SK-N-MC (cell line): Measurements from ENCODE around the gene PRND.
A peak's percentile ranks its signal among the peaks of the same experiment; 100 is the strongest.

ENCODE experiments used
- DNase-seq: peaks from one replicate; pipeline ENCODE4 v3.0.0-alpha.2; 2011; ENCODE audit warnings: low read depth, low spot score
- H3K27ac ChIP-seq: fragments of 200-600 bp; sonication (generic); 2 replicates; pipeline ENCODE4 v1.5.1; 2016; ENCODE audit warnings: mixed run types
- H3K36me3 ChIP-seq: fragments of 200-600 bp; sonication (generic); 2 replicates; pipeline ENCODE4 v1.6.1; 2017; ENCODE audit warnings: antibody characterized with exemption, low read length, mixed read lengths; ENCODE audit not compliant: insufficient read depth
- H3K4me3 ChIP-seq: fragments of 200-600 bp; sonication (generic); 2 replicates; pipeline ENCODE4 v1.5.1; 2016
- H3K9ac ChIP-seq: fragments of 200-600 bp; sonication (generic); 2 replicates; pipeline ENCODE4 v1.8.0; 2017; ENCODE audit warnings: mixed run types, mixed read lengths; ENCODE audit not compliant: insufficient read length
- H3K9me3 ChIP-seq: fragments of 200-600 bp; sonication (generic); 2 replicates; pipeline ENCODE4 v1.6.1; 2017; ENCODE audit warnings: low read depth, mild to moderate bottlenecking, antibody characterized with exemption, low read length, moderate library complexity, mixed read lengths
- EZH2 ChIP-seq: fragments of 200-600 bp; sonication (generic); IDR thresholded peaks from one replicate; pipeline ENCODE4 v1.6.1; 2017; ENCODE audit warnings: antibody characterized with exemption
- FOXP2 ChIP-seq: optimal IDR thresholded peaks from 2 replicates; pipeline ENCODE3; 2011; ENCODE audit warnings: mild to moderate bottlenecking, moderate library complexity; ENCODE audit not compliant: insufficient read depth; ENCODE audit errors: extremely low read length, control extremely low read depth
- POLR2AphosphoS5 ChIP-seq: IDR thresholded peaks from 2 replicates; pipeline ENCODE4 v1.6.1; 2012; ENCODE audit warnings: mild to moderate bottlenecking, low read depth, low read length, borderline replicate concordance

Gene PRND, protein sequence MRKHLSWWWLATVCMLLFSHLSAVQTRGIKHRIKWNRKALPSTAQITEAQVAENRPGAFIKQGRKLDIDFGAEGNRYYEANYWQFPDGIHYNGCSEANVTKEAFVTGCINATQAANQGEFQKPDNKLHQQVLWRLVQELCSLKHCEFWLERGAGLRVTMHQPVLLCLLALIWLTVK

GRCh38 chr20:4721719-4722118 lies at the start of gene PRND:
PRND (plus strand) TSS chr20:4721909; CDS start chr20:4724552, 2,643 bp downstream.
- H3K4me3 ChIP-seq, result peak within 1 kb of the TSS; percentile 44
- no peak within 1 kb of the TSS for H3K27ac ChIP-seq
- DNase-seq, result no peak
- H3K9me3 ChIP-seq, result no peaks in the 10 kb centered on the region
- no peaks in the 10 kb centered on the region for H3K36me3 ChIP-seq
- TF ChIP-seq EZH2 (no peak), POLR2AphosphoS5 (no peak), FOXP2 (no peak)
- no peak within 1 kb of the TSS for H3K9ac ChIP-seq

DNA sequence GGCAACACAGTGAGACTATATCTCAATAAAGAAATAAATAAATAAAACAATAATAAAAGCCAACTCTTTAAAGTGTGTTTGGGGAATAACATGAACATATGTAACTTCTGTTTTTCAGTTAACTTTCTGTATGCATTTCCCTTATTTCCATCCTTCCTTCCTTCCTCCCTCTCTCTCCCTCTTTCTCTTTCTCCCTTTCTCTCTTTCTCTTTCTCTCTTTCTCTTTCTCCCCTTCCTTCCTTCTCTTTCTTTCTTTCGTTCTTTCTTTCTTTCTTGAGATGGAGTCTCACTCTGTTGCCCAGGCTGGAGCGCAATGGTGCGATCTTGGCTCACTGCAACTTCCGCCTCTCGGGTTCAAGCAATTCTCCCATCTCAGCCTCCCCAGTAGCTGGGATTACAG lies 48.8 kb upstream of the PRND start:
- Histone ChIP-seq H3K4me3 (no peak overlapping the region), H3K36me3 (no peaks in the 10 kb centered on the region), H3K27ac (no peak overlapping the region), H3K9ac (no peak overlapping the region), H3K9me3 (no peaks in the 10 kb centered on the region)
- TF ChIP-seq POLR2AphosphoS5, result no peak
- no peak for TF ChIP-seq FOXP2
- TF ChIP-seq EZH2, result no peak
- no peak for DNase-seq

- Histone ChIP-seq H3K27ac (peak overlapping the region; percentile 93), H3K9ac (peak overlapping the region; percentile 59), H3K4me3 (no peak overlapping the region), H3K36me3 (no peaks in the 10 kb centered on the region), H3K9me3 (no peaks in the 10 kb centered on the region)
- no peak for DNase-seq
- no peak for TF ChIP-seq FOXP2
- no peak for TF ChIP-seq POLR2AphosphoS5
- no peak for TF ChIP-seq EZH2
Measured at GRCh38 chr20:4673371-4674001, 48.2 kb upstream of the PRND start.

DNA sequence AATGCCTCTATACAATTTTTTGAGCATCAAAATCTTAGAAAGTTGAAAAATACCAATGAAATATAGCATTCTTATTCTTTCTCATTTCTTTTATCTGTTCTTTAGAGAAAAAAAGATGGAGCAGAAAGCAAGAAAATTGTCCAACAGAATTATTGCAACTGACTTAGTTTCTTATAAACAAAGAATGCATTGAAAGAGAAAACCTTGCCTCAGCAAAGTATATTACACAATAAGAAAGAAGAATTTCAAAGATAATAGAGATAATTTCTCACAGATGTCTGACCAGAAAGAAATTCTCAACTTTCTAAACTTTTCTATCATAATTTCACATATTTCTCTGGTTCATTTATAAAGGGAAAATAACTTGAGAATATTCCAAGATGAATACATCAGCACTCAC lies 47.0 kb upstream of the PRND start:
- no peak for TF ChIP-seq FOXP2
- TF ChIP-seq EZH2, result no peak
- TF ChIP-seq POLR2AphosphoS5, result no peak
- Histone ChIP-seq H3K9ac (peak overlapping the region; percentile 59), H3K27ac (peak overlapping the region; percentile 93), H3K4me3 (peak overlapping the region; percentile 55), H3K9me3 (no peaks in the 10 kb centered on the region), H3K36me3 (no peaks in the 10 kb centered on the region)
- DNase-seq, result no peak

DNA sequence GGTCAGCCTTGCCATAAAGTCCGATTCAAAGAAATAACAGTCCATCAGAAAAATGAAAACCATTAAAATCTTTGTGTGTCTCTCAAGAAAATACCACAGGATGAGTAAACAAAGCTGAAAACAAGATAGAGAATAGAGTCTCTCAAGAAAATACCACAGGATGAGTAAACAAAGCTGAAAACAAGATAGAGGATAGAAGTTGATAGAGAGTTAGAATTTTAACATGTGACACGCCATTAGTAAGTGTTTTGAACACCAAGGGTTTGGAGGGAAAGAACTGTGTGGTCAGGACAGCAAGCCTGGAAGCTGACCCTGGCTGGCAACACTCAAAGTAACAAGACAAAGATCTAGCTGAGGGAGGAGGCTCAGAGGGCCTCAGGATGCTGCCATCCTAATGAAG lies 43.9 kb upstream of the PRND start:
- Histone ChIP-seq H3K27ac (no peak overlapping the region), H3K4me3 (no peak overlapping the region), H3K36me3 (no peaks in the 10 kb centered on the region), H3K9ac (no peak overlapping the region), H3K9me3 (no peaks in the 10 kb centered on the region)
- DNase-seq, result no peak
- TF ChIP-seq EZH2, result no peak
- no peak for TF ChIP-seq FOXP2
- no peak for TF ChIP-seq POLR2AphosphoS5

DNA sequence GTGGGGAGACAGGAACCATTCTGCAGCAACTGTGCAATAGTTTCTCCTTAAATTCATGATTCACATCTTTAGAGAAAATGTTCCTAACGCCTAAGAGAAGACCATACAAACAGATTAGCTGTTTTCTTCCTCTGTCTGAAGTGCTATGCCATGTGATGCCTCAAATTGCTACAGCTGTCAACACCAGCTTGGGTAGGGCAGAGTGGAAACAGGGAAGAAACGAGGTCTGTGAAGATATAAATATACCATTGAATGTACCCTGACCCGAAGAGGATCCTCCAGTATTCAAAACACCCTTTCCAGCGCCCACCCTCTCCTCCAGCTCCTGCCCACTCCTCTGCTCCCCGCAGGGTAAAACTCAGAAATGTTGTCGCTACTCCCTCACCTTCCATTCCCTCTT lies 40.3 kb upstream of the PRND start:
- Histone ChIP-seq H3K27ac (no peak overlapping the region), H3K9me3 (no peaks in the 10 kb centered on the region), H3K9ac (no peak overlapping the region), H3K4me3 (no peak overlapping the region), H3K36me3 (no peaks in the 10 kb centered on the region)
- no peak for DNase-seq
- TF ChIP-seq FOXP2 (no peak), EZH2 (no peak), POLR2AphosphoS5 (no peak)

- H3K27ac ChIP-seq, result no peak overlapping the region
- H3K4me3 ChIP-seq, result no peak overlapping the region
- H3K9me3 ChIP-seq, result no peaks in the 10 kb centered on the region
- no peak overlapping the region for H3K9ac ChIP-seq
- no peaks in the 10 kb centered on the region for H3K36me3 ChIP-seq
- TF ChIP-seq EZH2 (no peak), FOXP2 (no peak), POLR2AphosphoS5 (no peak)
- no peak for DNase-seq
Measured at GRCh38 chr20:4681991-4682401, 39.7 kb upstream of the PRND start.

- Histone ChIP-seq H3K9me3 (no peaks in the 10 kb centered on the region), H3K27ac (no peak overlapping the region), H3K4me3 (no peak overlapping the region), H3K36me3 (no peaks in the 10 kb centered on the region), H3K9ac (no peak overlapping the region)
- TF ChIP-seq FOXP2, result no peak
- no peak for TF ChIP-seq POLR2AphosphoS5
- no peak for TF ChIP-seq EZH2
- DNase-seq, result no peak
Measured at GRCh38 chr20:4682682-4683081, 39.0 kb upstream of the PRND start.

- DNase-seq, result no peak
- Histone ChIP-seq H3K9ac (no peak overlapping the region), H3K27ac (no peak overlapping the region), H3K4me3 (no peak overlapping the region), H3K36me3 (no peaks in the 10 kb centered on the region), H3K9me3 (no peaks in the 10 kb centered on the region)
- no peak for TF ChIP-seq POLR2AphosphoS5
- no peak for TF ChIP-seq EZH2
- no peak for TF ChIP-seq FOXP2
Measured at GRCh38 chr20:4683261-4683660, 38.4 kb upstream of the PRND start.
